K562 (cell line): ENCODE measurements around the gene TFCP2.

Source experiments
- CREB1 ChIP-seq, 2 experiments: sonication (generic) in 1 of 2; formaldehyde crosslinking in 1 of 2; IDR thresholded peaks; 2 replicates each; pipeline versions ENCODE4 v1.6.1 to v1.8.0; 2012 to 2022; ENCODE audit warnings: inconsistent platforms in 1 of 2, mild to moderate bottlenecking in 1 of 2, missing genetic modification reagents in 1 of 2, moderate library complexity in 1 of 2
- CTCF ChIP-seq, 3 experiments: IDR thresholded peaks in 2 of 3; conservative IDR thresholded peaks in 1 of 3; 2 replicates each; pipeline ENCODE4 v1.5.1; 2011 to 2012; ENCODE audit warnings: low read length in 3 of 3, mild to moderate bottlenecking in 3 of 3, control low read depth in 2 of 3, improper control_type of control experiment in 1 of 3, inconsistent platforms in 1 of 3, low read depth in 1 of 3, mixed read lengths in 1 of 3, moderate library complexity in 1 of 3; ENCODE audit not compliant: insufficient read depth in 2 of 3
- EZH2 ChIP-seq: IDR thresholded peaks from 2 replicates; pipeline ENCODE4 v1.6.1; 2012; ENCODE audit warnings: low read depth, mild to moderate bottlenecking, inconsistent platforms, low read length, borderline replicate concordance
- FOXM1 ChIP-seq, 2 experiments: fragments of 450-650 bp in 1 of 2; sonication (generic) in 1 of 2; formaldehyde crosslinking in 1 of 2; IDR thresholded peaks; 2 replicates each; pipeline versions ENCODE4 v1.6.1 to v1.9.0; 2017 to 2022; ENCODE audit warnings: low read depth in 2 of 2, mild to moderate bottlenecking in 2 of 2, missing genetic modification reagents in 1 of 2, moderate library complexity in 1 of 2
- IRF9 ChIP-seq: fragments of 450-650 bp; IDR thresholded peaks from 2 replicates; pipeline ENCODE4 v1.6.1; 2016; ENCODE audit warnings: missing biosample characterization, missing genetic modification characterization
- KAT7 ChIP-seq: sonication (generic); formaldehyde crosslinking; IDR thresholded peaks from 2 replicates; pipeline ENCODE4 v1.8.0; 2022; ENCODE audit warnings: missing genetic modification reagents, mild to moderate bottlenecking, borderline replicate concordance
- POLR2AphosphoS5 ChIP-seq: IDR thresholded peaks from 2 replicates; pipeline ENCODE4 v1.6.1; 2011; ENCODE audit warnings: mild to moderate bottlenecking, low read depth, low read length, moderate library complexity; ENCODE audit not compliant: control insufficient read depth, insufficient read depth
- SIX5 ChIP-seq, 2 experiments: IDR thresholded peaks; 2 replicates each; pipeline ENCODE4 v1.6.1; 2011; ENCODE audit warnings: low read length in 2 of 2, borderline replicate concordance in 1 of 2, low read depth in 1 of 2, mild to moderate bottlenecking in 1 of 2, moderate library complexity in 1 of 2; ENCODE audit not compliant: insufficient read depth in 1 of 2
- SOX6 ChIP-seq: fragments of 450-650 bp; IDR thresholded peaks from 2 replicates; pipeline ENCODE4 v1.6.1; 2014; ENCODE audit warnings: mild to moderate bottlenecking
- TRIM25 ChIP-seq: fragments of 450-650 bp; IDR thresholded peaks from 2 replicates; pipeline ENCODE4 v1.7.0; 2016; ENCODE audit warnings: borderline replicate concordance
- ZFP1 ChIP-seq: fragments of 450-650 bp; formaldehyde crosslinking; IDR thresholded peaks from 2 replicates; pipeline ENCODE4 v1.4.0; 2020; ENCODE audit warnings: mild to moderate bottlenecking, mixed read lengths
- ZNF707 ChIP-seq: fragments of 250-450 bp; sonication (Bioruptor Pico); conservative IDR thresholded peaks from 2 replicates; pipeline ENCODE4 v1.8.0; 2022; ENCODE audit warnings: inconsistent platforms, mild to moderate bottlenecking, moderate library complexity
- TF ChIP-seq, protein P1 (sequence below), 2 experiments: fragments of 450-650 bp in 1 of 2; sonication (generic) in 1 of 2; formaldehyde crosslinking in 1 of 2; IDR thresholded peaks in 1 of 2; conservative IDR thresholded peaks in 1 of 2; 2 replicates each; pipeline versions ENCODE4 v1.6.1 to v1.8.1; 2016 to 2023; ENCODE audit warnings: mild to moderate bottlenecking in 2 of 2, moderate library complexity in 2 of 2, inconsistent platforms in 1 of 2, missing genetic modification reagents in 1 of 2

GRCh38 chr12:51103977-51104376, 69.0 kb downstream of the TFCP2 start:
- TF ChIP-seq, protein P1, sequence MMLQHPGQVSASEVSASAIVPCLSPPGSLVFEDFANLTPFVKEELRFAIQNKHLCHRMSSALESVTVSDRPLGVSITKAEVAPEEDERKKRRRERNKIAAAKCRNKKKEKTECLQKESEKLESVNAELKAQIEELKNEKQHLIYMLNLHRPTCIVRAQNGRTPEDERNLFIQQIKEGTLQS (IDR thresholded peaks at IDR 0.05) = no peak
- TF ChIP-seq, protein P1 (CRISPR knock-in tag; conservative IDR thresholded peaks at IDR 0.05) = no peak
- TF ChIP-seq IRF9 = no peak
- no peak for TF ChIP-seq SIX5 (IDR thresholded peaks at IDR 0.05; ENCODE audit: borderline replicate concordance in 1 of 2, insufficient read depth in 1 of 2, low read depth in 1 of 2, low read length in 2 of 2)
- TF ChIP-seq EZH2 = no peak
- no peak for TF ChIP-seq SOX6
- TF ChIP-seq ZFP1 (CRISPR knock-in tag) = no peak
- no peak for TF ChIP-seq CREB1 (IDR thresholded peaks at IDR 0.05)
- no peak for TF ChIP-seq CREB1 (CRISPR knock-in tag; IDR thresholded peaks at IDR 0.05)
- no peak for TF ChIP-seq POLR2AphosphoS5
- no peak for TF ChIP-seq KAT7
- TF ChIP-seq ZNF707 (CRISPR knock-in tag) = no peak
- no peak for TF ChIP-seq CTCF (IDR thresholded peaks at IDR 0.05 in 2 of 3, conservative IDR thresholded peaks at IDR 0.05 in 1 of 3; ENCODE audit: insufficient read depth in 2 of 3, low read depth in 1 of 3, low read length in 3 of 3)
- TF ChIP-seq FOXM1 (IDR thresholded peaks at IDR 0.05; ENCODE audit: low read depth) = no peak
- TF ChIP-seq FOXM1 (CRISPR knock-in tag; IDR thresholded peaks at IDR 0.05; ENCODE audit: low read depth) = no peak
- TF ChIP-seq TRIM25 = no peak
